Measurements from ENCODE around the gene PPP2R2C.

- TF ChIP-seq CTCF (IDR thresholded peaks at IDR 0.05) (no peak), POLR2A (IDR thresholded peaks at IDR 0.05) (no peak)
These were observed 44.8 kb upstream of the PPP2R2C start for GRCh38 chr4:6517171-6517570.

Data from body of pancreas (tissue), 4 donors.